OCI-LY1 (cell line): ENCODE results near the gene CA6.

Source experiments
- EZH2 ChIP-seq: fragments of 200-600 bp; sonication (generic), shearing (Covaris generic); IDR thresholded peaks from 2 replicates; pipeline ENCODE4 v1.8.0; 2017; ENCODE audit warnings: borderline replicate concordance, mixed run types, mild to moderate bottlenecking, antibody characterized with exemption, low read length, moderate library complexity, mixed read lengths
- TF ChIP-seq, protein P1 (sequence below): fragments of 200-600 bp; sonication (generic), shearing (Covaris generic); IDR thresholded peaks from 2 replicates; pipeline ENCODE4 v1.5.1; 2017; ENCODE audit warnings: mild to moderate bottlenecking, antibody characterized with exemption, low read length, moderate library complexity, mixed read lengths

DNA sequence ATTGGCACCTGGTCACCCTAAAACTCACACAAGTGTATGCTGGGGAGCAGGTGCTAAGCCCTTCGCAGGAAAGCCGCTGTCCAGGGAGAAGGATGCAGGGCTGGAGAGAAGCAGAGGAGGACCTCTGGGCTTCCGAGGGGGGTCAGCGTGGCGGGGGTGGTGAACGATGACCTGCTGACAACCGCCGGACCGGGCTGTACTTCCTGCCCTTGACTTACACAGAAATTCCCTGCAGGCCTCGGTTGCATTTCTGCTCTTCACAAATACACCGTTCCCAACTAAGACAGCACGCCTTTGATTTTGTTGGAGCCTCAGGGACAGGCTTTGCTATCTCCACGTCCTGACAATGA is 42.9 kb downstream of the CA6 start:
- TF ChIP-seq EZH2, result no peak
- TF ChIP-seq, protein P1, sequence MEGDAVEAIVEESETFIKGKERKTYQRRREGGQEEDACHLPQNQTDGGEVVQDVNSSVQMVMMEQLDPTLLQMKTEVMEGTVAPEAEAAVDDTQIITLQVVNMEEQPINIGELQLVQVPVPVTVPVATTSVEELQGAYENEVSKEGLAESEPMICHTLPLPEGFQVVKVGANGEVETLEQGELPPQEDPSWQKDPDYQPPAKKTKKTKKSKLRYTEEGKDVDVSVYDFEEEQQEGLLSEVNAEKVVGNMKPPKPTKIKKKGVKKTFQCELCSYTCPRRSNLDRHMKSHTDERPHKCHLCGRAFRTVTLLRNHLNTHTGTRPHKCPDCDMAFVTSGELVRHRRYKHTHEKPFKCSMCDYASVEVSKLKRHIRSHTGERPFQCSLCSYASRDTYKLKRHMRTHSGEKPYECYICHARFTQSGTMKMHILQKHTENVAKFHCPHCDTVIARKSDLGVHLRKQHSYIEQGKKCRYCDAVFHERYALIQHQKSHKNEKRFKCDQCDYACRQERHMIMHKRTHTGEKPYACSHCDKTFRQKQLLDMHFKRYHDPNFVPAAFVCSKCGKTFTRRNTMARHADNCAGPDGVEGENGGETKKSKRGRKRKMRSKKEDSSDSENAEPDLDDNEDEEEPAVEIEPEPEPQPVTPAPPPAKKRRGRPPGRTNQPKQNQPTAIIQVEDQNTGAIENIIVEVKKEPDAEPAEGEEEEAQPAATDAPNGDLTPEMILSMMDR, result no peak
